HepG2 (cell line): ENCODE data around the gene IKZF4. TPM values are rescaled to one million over a fixed set of nuclear protein-coding genes. Genes with fewer than 3 reads are reported as not detected.

Experiments
- ATAC-seq: fragments of 200-7000 bp; cut with Tn5 transposase; 3 replicates; pipeline ENCODE4 v1.9.1; 2020; ENCODE audit warnings: mild to moderate bottlenecking, moderate library complexity
- Bru-seq: library from RNA; stranded (reverse); fragments of 400-500 nt; gene quantifications from one replicate; lab custom pipeline; 2021; lab: Mats Ljungman, UMichigan
- BruChase-seq, 2 experiments: library from RNA; stranded (reverse); fragments of 400-500 nt; gene quantifications; one replicate each; lab custom pipeline; 2021; lab: Mats Ljungman, UMichigan
- BruUV-seq: library from RNA; stranded (reverse); fragments of 400-500 nt; replicated peaks from 2 replicates; lab custom pipeline; 2021; lab: Mats Ljungman, UMichigan
- CTCF ChIA-PET: fragments of 300-600 bp; formaldehyde crosslinking; extraction: SDS; loops from one replicate; lab custom pipeline; 2021; ENCODE audit warnings: low total read pairs, inconsistent platforms, low intra/inter-chr PET ratio; lab: Yijun Ruan, JAX
- POLR2A ChIA-PET: fragments of 350-600 bp; sonication (Branson Sonifier 250); formaldehyde crosslinking; loops from one replicate; lab custom pipeline; 2020; ENCODE audit warnings: antibody characterized with exemption, inconsistent platforms; lab: Yijun Ruan, JAX
- DNase-seq: peaks from one replicate; pipeline ENCODE4 v3.0.0-alpha.2; 2015; ENCODE audit warnings: low spot score
- FAIRE-seq: peaks from 3 replicates; lab custom pipeline; 2011; peaks lifted over from hg19 to GRCh38; lab: Jason Lieb, UNC
- H2AFZ ChIP-seq: one replicate; pipeline ENCODE4 v1.6.1; 2011; ENCODE audit warnings: low read length, inconsistent platforms
- H3K27ac ChIP-seq: fragments of 300-600 bp; 3 replicates; pipeline ENCODE4 v1.8.0; 2011; ENCODE audit warnings: mixed run types, mild to moderate bottlenecking, mixed read lengths, low read length, inconsistent platforms; ENCODE audit not compliant: insufficient read depth; ENCODE audit errors: extremely low read length
- H3K27me3 ChIP-seq, 2 experiments: fragments of 200-600 bp in 1 of 2; 2 replicates in 1 of 2; 3 replicates in 1 of 2; pipeline versions ENCODE4 v1.6.0 to v1.8.0; 2011; ENCODE audit warnings: low read length in 2 of 2, mild to moderate bottlenecking in 2 of 2, moderate library complexity in 2 of 2, inconsistent platforms in 1 of 2; ENCODE audit not compliant: insufficient read depth in 2 of 2, control insufficient read depth in 1 of 2
- H3K36me3 ChIP-seq, 2 experiments: fragments of 200-600 bp in 1 of 2; replicated peaks in 1 of 2; 2 replicates in 1 of 2; 3 replicates in 1 of 2; pipeline versions ENCODE4 v1.5.1 to v1.8.0; 2011; ENCODE audit warnings: low read length in 2 of 2, inconsistent platforms in 1 of 2; ENCODE audit not compliant: insufficient read depth in 2 of 2, control insufficient read depth in 1 of 2
- H3K4me1 ChIP-seq: 2 replicates; pipeline ENCODE4 v1.5.1; 2012; ENCODE audit warnings: low read length, inconsistent platforms; ENCODE audit not compliant: insufficient read depth
- H3K4me2 ChIP-seq: 2 replicates; pipeline ENCODE4 v1.6.0; 2011; ENCODE audit warnings: low read depth, low read length, inconsistent platforms
- H3K4me3 ChIP-seq, 3 experiments: fragments of 200-600 bp in 1 of 3; sonication (generic), shearing (Covaris generic) in 1 of 3; replicated peaks in 1 of 3; 2 replicates each; pipeline ENCODE4 v1.5.1; 2011 to 2016; ENCODE audit warnings: low read length in 3 of 3, inconsistent platforms in 2 of 3, low read depth in 2 of 3, mild to moderate bottlenecking in 2 of 3, control low read depth in 1 of 3, mixed read lengths in 1 of 3; ENCODE audit not compliant: insufficient read depth in 1 of 3
- H3K79me2 ChIP-seq: one replicate; pipeline ENCODE4 v1.6.1; 2011; ENCODE audit warnings: low read length, inconsistent platforms; ENCODE audit not compliant: insufficient read depth
- H3K9ac ChIP-seq: 2 replicates; pipeline ENCODE4 v1.6.0; 2011; ENCODE audit warnings: mild to moderate bottlenecking, low read depth, low read length, inconsistent platforms; ENCODE audit not compliant: insufficient read depth
- H3K9me3 ChIP-seq: 2 replicates; pipeline ENCODE4 v1.5.1; 2012; ENCODE audit warnings: mild to moderate bottlenecking, low read length
- H4K20me1 ChIP-seq: 2 replicates; pipeline ENCODE4 v1.6.0; 2011; ENCODE audit warnings: inconsistent platforms, mild to moderate bottlenecking, low read length, moderate library complexity; ENCODE audit not compliant: insufficient read depth
- BCL6 ChIP-seq: IDR thresholded peaks from 2 replicates; pipeline ENCODE4 v1.6.1; 2016; ENCODE audit warnings: missing genetic modification reagents, missing compliant biosample characterization
- CBX5 ChIP-seq: sonication (generic); formaldehyde crosslinking; IDR thresholded peaks from 2 replicates; pipeline ENCODE4 v1.4.0; 2020; ENCODE audit warnings: missing genetic modification reagents, borderline replicate concordance
- FOXK1 ChIP-seq: sonication (generic); formaldehyde crosslinking; IDR thresholded peaks from 2 replicates; pipeline ENCODE4 v1.4.0; 2020; ENCODE audit warnings: low read depth, missing genetic modification reagents, borderline replicate concordance
- GATAD2A ChIP-seq: IDR thresholded peaks from 2 replicates; pipeline ENCODE4 v1.6.1; 2016
- HMG20A ChIP-seq: IDR thresholded peaks from 2 replicates; pipeline ENCODE4 v1.6.1; 2016; ENCODE audit warnings: borderline replicate concordance
- KLF6 ChIP-seq: IDR thresholded peaks from 2 replicates; pipeline ENCODE4 v1.8.0; 2016; ENCODE audit warnings: missing biosample characterization, missing genetic modification reagents
- NFKB2 ChIP-seq: sonication (generic); formaldehyde crosslinking; IDR thresholded peaks from 2 replicates; pipeline ENCODE4 v1.4.0; 2020; ENCODE audit warnings: missing genetic modification reagents, borderline replicate concordance
- POLR2A ChIP-seq, 2 experiments: IDR thresholded peaks; 2 replicates each; pipeline ENCODE4 v1.6.1; 2011; ENCODE audit warnings: low read depth in 2 of 2, low read length in 2 of 2, mild to moderate bottlenecking in 1 of 2, moderate library complexity in 1 of 2; ENCODE audit not compliant: insufficient read depth in 1 of 2
- REXO4 ChIP-seq: sonication (generic); formaldehyde crosslinking; IDR thresholded peaks from 2 replicates; pipeline ENCODE4 v1.8.0; 2022; ENCODE audit warnings: missing genetic modification reagents, mild to moderate bottlenecking, borderline replicate concordance
- ZNF567 ChIP-seq: sonication (generic); formaldehyde crosslinking; IDR thresholded peaks from 2 replicates; pipeline ENCODE4 v1.8.1; 2023; ENCODE audit warnings: mild to moderate bottlenecking, missing genetic modification reagents, borderline replicate concordance
- WGBS: methylation state at CpG from one replicate; pipeline ENCODE4 v1.1.6; 2017; ENCODE audit warnings: low lambda C conversion rate; 5-methylcytosine and 5-hydroxymethylcytosine counted together
- in situ Hi-C: cut with HindIII; loops from 2 replicates; pipeline ENCODE4 v1.10.0; 2017; ENCODE audit warnings: low pct_unique_long_range_greater_than_20kb; ENCODE audit not compliant: extremely low pct_ligation_motif_present
- intact Hi-C: fragments of 100-400 bp; cut with micrococcal nuclease; formaldehyde crosslinking; loops from one replicate; pipeline ENCODE4 v1.10.0; 2022; ENCODE audit not compliant: unreplicated experiment
- long read RNA-seq, 2 experiments: library from RNA in 1 of 2; library from polyadenylated mRNA in 1 of 2; stranded (forward) in 1 of 2; unstranded in 1 of 2; transcript quantifications; one replicate each; pipeline ENCODE4 v2.0.0, GENCODE V29; 2019 to 2022
- polyA minus RNA-seq, 3 experiments: library from RNA; depleted of rRNA, polyadenylated mRNA; stranded (reverse); fragments of >200 nt; gene quantifications; 2 replicates each; pipeline ENCODE4 v1.2.3, GENCODE V29; 2011; ENCODE audit warnings: low replicate concordance in 1 of 3
- polyA plus RNA-seq, 8 experiments: library from polyadenylated mRNA; depleted of rRNA in 3 of 8; stranded (reverse) in 7 of 8; unstranded in 1 of 8; fragments of >200 nt; fragmentation: Illumina TruSeq in 4 of 8; extraction: Trizol in 4 of 8; gene quantifications; 2 replicates each; pipeline versions ENCODE4 v1.2.1 to v1.2.3, GENCODE V29; 2011 to 2016; ENCODE audit warnings: low read depth in 4 of 8, missing spikeins in 1 of 8, mixed read lengths in 1 of 8; ENCODE audit not compliant: insufficient read depth in 1 of 8
- total RNA-seq, 5 experiments: library from RNA; depleted of rRNA; stranded (reverse); fragments of >200 nt; fragmentation: Illumina TruSeq; extraction: Trizol; gene quantifications; 2 replicates each; pipeline ENCODE4 v1.2.3, GENCODE V29; 2016; ENCODE audit warnings: low read depth in 1 of 5
- TF ChIP-seq, protein P1 (sequence below): sonication (generic); formaldehyde crosslinking; IDR thresholded peaks from 2 replicates; pipeline ENCODE4 v1.4.0; 2020; ENCODE audit warnings: mild to moderate bottlenecking, missing genetic modification reagents
- TF ChIP-seq, protein P2 (sequence below), 2 experiments: sonication (generic) in 1 of 2; formaldehyde crosslinking in 1 of 2; IDR thresholded peaks; 2 replicates each; pipeline versions ENCODE4 v1.4.0 to v1.6.1; 2018 to 2020; ENCODE audit warnings: missing genetic modification reagents in 2 of 2, borderline replicate concordance in 1 of 2, low read depth in 1 of 2, mild to moderate bottlenecking in 1 of 2, missing biosample characterization in 1 of 2
- TF ChIP-seq, protein P3 (sequence below), 2 experiments: sonication (generic) in 1 of 2; formaldehyde crosslinking in 1 of 2; IDR thresholded peaks; 2 replicates each; pipeline versions ENCODE4 v1.5.1 to v1.6.1; 2011 to 2020; ENCODE audit warnings: borderline replicate concordance in 1 of 2, low read depth in 1 of 2, low read length in 1 of 2, mild to moderate bottlenecking in 1 of 2, missing genetic modification reagents in 1 of 2, moderate library complexity in 1 of 2

IKZF4 gene
- total RNA-seq (2016; rRNA removed; fragmentation: Illumina TruSeq; extraction: Trizol) (0.58 and 0.76 TPM in 2 replicates), polyA plus RNA-seq (2011; rRNA removed) (2.2 TPM in 2 replicates), polyA minus RNA-seq (2011; rRNA and poly(A)+ RNA removed; ENCODE audit: low replicate concordance) (2.8 and 5.2 TPM in 2 replicates), Bru-seq, nascent RNA (percentile 46 among the genes with signal in this experiment), BruChase-seq, experiment 1, labeled RNA remaining after a 6-hour chase (percentile 60 among the genes with signal in this experiment), BruChase-seq, experiment 2, labeled RNA remaining after a 2-hour chase (percentile 57 among the genes with signal in this experiment)
- total RNA-seq (2016; cell fraction: cytosol; rRNA removed; fragmentation: Illumina TruSeq; extraction: Trizol; ENCODE audit: low read depth): 0.18 and 0.30 TPM in 2 replicates
- total RNA-seq (2016; cell fraction: insoluble cytoplasmic fraction; rRNA removed; fragmentation: Illumina TruSeq; extraction: Trizol): 0.74 and 1.4 TPM in 2 replicates
- 1.1 and 1.6 TPM in 2 replicates for total RNA-seq (2016; cell fraction: membrane; rRNA removed; fragmentation: Illumina TruSeq; extraction: Trizol)
- 1.3 and 1.9 TPM in 2 replicates for total RNA-seq (2016; cell fraction: nucleus; rRNA removed; fragmentation: Illumina TruSeq; extraction: Trizol)
- polyA plus RNA-seq (2011; cell fraction: cytosol; rRNA removed): 0.97 and 1.1 TPM in 2 replicates
- 9.8 and 10.5 TPM in 2 replicates for polyA plus RNA-seq (2011; cell fraction: nucleus; rRNA removed)
- polyA plus RNA-seq (2012): 2.3 and 2.6 TPM in 2 replicates
- 0.14 and 0.19 TPM in 2 replicates for polyA plus RNA-seq (2016; cell fraction: cytosol; fragmentation: Illumina TruSeq; extraction: Trizol; ENCODE audit: low read depth)
- polyA plus RNA-seq (2016; cell fraction: insoluble cytoplasmic fraction; fragmentation: Illumina TruSeq; extraction: Trizol; ENCODE audit: low read depth): 1.8 and 2.6 TPM in 2 replicates
- 1.4 TPM in 2 replicates for polyA plus RNA-seq (2016; cell fraction: membrane; fragmentation: Illumina TruSeq; extraction: Trizol; ENCODE audit: low read depth)
- polyA plus RNA-seq (2016; cell fraction: nucleus; fragmentation: Illumina TruSeq; extraction: Trizol; ENCODE audit: insufficient read depth, low read depth): 5.8 and 8.1 TPM in 2 replicates
- 1.1 and 1.3 TPM in 2 replicates for polyA minus RNA-seq (2011; cell fraction: cytosol; rRNA and poly(A)+ RNA removed)
- 3.4 and 5.0 TPM in 2 replicates for polyA minus RNA-seq (2011; cell fraction: nucleus; rRNA and poly(A)+ RNA removed)
- long read RNA-seq, experiment 1: 0 reads
- long read RNA-seq, experiment 2, partial matches to known transcripts: 0 of 4 reads
- long read RNA-seq, experiment 2, other reads (novel, unspliced or antisense): 4 of 4 reads

DNA sequence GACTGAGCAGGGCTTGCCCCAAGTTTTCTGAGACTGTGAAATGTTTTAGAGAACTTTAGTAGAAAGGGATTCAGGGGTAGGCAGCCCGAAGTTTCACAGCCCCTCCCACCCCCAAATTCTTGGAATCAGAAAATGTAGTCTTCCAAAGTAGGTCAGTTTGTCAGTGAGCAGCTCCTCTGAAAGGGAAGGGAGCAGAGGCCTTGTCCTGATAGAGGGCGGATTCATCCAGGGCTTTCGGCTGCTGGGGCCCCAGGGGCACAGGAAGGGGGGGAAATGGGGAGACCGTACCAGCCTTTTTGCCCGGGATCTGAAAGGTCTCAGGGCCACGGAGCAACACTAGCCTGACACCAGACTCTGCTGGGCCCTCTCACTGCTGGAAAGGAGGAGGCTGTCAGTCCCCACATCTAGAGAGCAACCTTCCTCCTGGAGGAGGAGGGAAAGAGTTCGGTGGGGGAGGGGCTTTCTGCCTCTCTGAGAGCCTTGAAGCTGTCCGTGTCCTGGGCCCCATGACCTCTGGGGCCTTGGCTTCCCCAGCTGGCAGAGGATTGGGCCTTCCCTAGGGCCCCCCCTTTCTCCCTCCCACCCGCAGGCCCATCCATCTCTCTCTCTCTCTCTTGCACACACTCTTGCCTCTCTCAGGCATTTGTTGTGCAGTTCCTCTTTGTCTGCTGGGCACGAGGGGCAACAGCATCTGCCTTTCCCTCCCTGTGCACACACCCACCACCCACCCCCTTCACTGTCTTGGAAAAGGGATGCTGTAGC, at the start of gene IKZF4:
IKZF4 (plus strand) TSS at position 621 of the 762 bp plus-strand sequence. CDS start 451 bp downstream, outside the sequence.
- 19% methylated on average over 10 of the region's 10 CpGs for WGBS
- no peak for FAIRE-seq
- Histone ChIP-seq H3K36me3 (no peaks in the 10 kb centered on the region; a peak in 1 of 5 replicates), H3K9me3 (no peaks in the 10 kb centered on the region), H3K4me3 (peak within 1 kb of the TSS; percentile 34 to 56 (median 34); a peak in 5 of 6 replicates), H3K9ac (peak within 1 kb of the TSS; percentile 44), H3K4me2 (peak within 1 kb of the TSS; percentile 70), H3K27ac (peak within 1 kb of the TSS; percentile 47), H2AFZ (no peak within 1 kb of the TSS), H4K20me1 (no peaks in the 10 kb centered on the region), H3K27me3 (no peaks in the 10 kb centered on the region), H3K79me2 (no peaks in the 10 kb centered on the region), H3K4me1 (peaks cover 40% of the 10 kb centered on the region)
- CTCF ChIA-PET: no interaction called here
- ATAC-seq: peak; percentile 67
- POLR2A ChIA-PET: interaction anchor here (0.7 to 4.2 kb wide), 7 partner anchors 9 to 201 kb away, joined by 3 to 27 read pairs (median 6); partner anchors contain the start of genes RAB5B, RNF41 and SUOX
- in situ Hi-C loops: no loop called here
- no TSS peak for BruUV-seq
- no peak for DNase-seq
- intact Hi-C loops: no loop called here
- TF ChIP-seq GATAD2A (CRISPR knock-in tag) (0 out of 2 replicates have a peak, but pooled peaks have one; percentile 17), CBX5 (CRISPR knock-in tag) (no peak), REXO4 (no peak), KLF6 (CRISPR knock-in tag) (no peak), FOXK1 (no peak), HMG20A (CRISPR knock-in tag) (no peak), BCL6 (CRISPR knock-in tag) (no peak), NFKB2 (CRISPR knock-in tag) (no peak), POLR2A (IDR thresholded peaks at IDR 0.05; ENCODE audit: insufficient read depth in 1 of 2, low read depth in 2 of 2, low read length in 2 of 2) (peak in 1 of 2 experiments; percentile 37; a peak in 1 of 4 replicates), ZNF567 (CRISPR knock-in tag) (no peak)
- TF ChIP-seq, protein P1, sequence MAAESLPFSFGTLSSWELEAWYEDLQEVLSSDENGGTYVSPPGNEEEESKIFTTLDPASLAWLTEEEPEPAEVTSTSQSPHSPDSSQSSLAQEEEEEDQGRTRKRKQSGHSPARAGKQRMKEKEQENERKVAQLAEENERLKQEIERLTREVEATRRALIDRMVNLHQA (CRISPR knock-in tag): no peak
- TF ChIP-seq, protein P2, sequence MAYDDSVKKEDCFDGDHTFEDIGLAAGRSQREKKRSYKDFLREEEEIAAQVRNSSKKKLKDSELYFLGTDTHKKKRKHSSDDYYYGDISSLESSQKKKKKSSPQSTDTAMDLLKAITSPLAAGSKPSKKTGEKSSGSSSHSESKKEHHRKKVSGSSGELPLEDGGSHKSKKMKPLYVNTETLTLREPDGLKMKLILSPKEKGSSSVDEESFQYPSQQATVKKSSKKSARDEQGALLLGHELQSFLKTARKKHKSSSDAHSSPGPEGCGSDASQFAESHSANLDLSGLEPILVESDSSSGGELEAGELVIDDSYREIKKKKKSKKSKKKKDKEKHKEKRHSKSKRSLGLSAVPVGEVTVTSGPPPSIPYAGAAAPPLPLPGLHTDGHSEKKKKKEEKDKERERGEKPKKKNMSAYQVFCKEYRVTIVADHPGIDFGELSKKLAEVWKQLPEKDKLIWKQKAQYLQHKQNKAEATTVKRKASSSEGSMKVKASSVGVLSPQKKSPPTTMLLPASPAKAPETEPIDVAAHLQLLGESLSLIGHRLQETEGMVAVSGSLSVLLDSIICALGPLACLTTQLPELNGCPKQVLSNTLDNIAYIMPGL (CRISPR knock-in tag; IDR thresholded peaks at IDR 0.05; ENCODE audit: borderline replicate concordance in 1 of 2, low read depth in 1 of 2): no peak
- TF ChIP-seq, protein P3, sequence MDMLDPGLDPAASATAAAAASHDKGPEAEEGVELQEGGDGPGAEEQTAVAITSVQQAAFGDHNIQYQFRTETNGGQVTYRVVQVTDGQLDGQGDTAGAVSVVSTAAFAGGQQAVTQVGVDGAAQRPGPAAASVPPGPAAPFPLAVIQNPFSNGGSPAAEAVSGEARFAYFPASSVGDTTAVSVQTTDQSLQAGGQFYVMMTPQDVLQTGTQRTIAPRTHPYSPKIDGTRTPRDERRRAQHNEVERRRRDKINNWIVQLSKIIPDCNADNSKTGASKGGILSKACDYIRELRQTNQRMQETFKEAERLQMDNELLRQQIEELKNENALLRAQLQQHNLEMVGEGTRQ (IDR thresholded peaks at IDR 0.05; ENCODE audit: low read depth, low read length): no peak
- TF ChIP-seq, protein P3 (CRISPR knock-in tag; IDR thresholded peaks at IDR 0.05; ENCODE audit: borderline replicate concordance): no peak
